Endodermal cell (in vitro differentiated cells): ENCODE results near the gene FSHR. TPM values are rescaled to one million over a fixed set of nuclear protein-coding genes. Genes with fewer than 3 reads are reported as not detected.

Experiments used
- DNase-seq: peaks from one replicate; pipeline ENCODE4 v3.0.0-alpha.2; 2017
- H3K27ac ChIP-seq: 2 replicates; pipeline ENCODE4 v1.5.1; 2013; ENCODE audit warnings: mild to moderate bottlenecking, low read depth, low read length, moderate library complexity
- H3K27me3 ChIP-seq: 2 replicates; pipeline ENCODE4 v1.6.1; 2013; ENCODE audit warnings: mild to moderate bottlenecking, low read length, moderate library complexity; ENCODE audit not compliant: insufficient read depth, control insufficient read depth, poor library complexity, severe bottlenecking
- H3K36me3 ChIP-seq: 2 replicates; pipeline ENCODE4 v1.7.0; 2013; ENCODE audit warnings: mild to moderate bottlenecking, low read length, moderate library complexity; ENCODE audit not compliant: control insufficient read depth, insufficient read depth
- H3K4me1 ChIP-seq: one replicate; pipeline ENCODE4 v1.7.0; 2013; ENCODE audit warnings: low read length; ENCODE audit not compliant: control insufficient read depth, insufficient read depth
- H3K4me3 ChIP-seq: 2 replicates; pipeline ENCODE4 v1.5.1; 2013; ENCODE audit warnings: mild to moderate bottlenecking, low read length, moderate library complexity
- H3K9ac ChIP-seq: 2 replicates; pipeline ENCODE4 v1.6.1; 2013; ENCODE audit warnings: mild to moderate bottlenecking, low read length, moderate library complexity; ENCODE audit not compliant: poor library complexity, severe bottlenecking; ENCODE audit errors: extremely low read depth
- H3K9me3 ChIP-seq: 2 replicates; pipeline ENCODE4 v1.6.1; 2013; ENCODE audit warnings: mild to moderate bottlenecking, low read length, moderate library complexity; ENCODE audit not compliant: control insufficient read depth
- H3K27ac Mint-ChIP-seq: 2 replicates; pipeline ENCODE4 v1.8.0; 2020; ENCODE audit warnings: mixed read lengths
- H3K27me3 Mint-ChIP-seq: 2 replicates; pipeline ENCODE4 v1.8.0; 2021; ENCODE audit warnings: mild to moderate bottlenecking, mixed read lengths; ENCODE audit not compliant: insufficient read depth
- H3K36me3 Mint-ChIP-seq: 2 replicates; pipeline ENCODE4 v1.8.0; 2020; ENCODE audit warnings: low read depth, mixed read lengths
- H3K4me1 Mint-ChIP-seq: 2 replicates; pipeline ENCODE4 v1.8.0; 2020; ENCODE audit warnings: mixed read lengths
- H3K4me3 Mint-ChIP-seq: 2 replicates; pipeline ENCODE4 v1.8.0; 2020; ENCODE audit warnings: mild to moderate bottlenecking, moderate library complexity, mixed read lengths
- H3K9me3 Mint-ChIP-seq: 2 replicates; pipeline ENCODE4 v1.8.0; 2020; ENCODE audit warnings: mild to moderate bottlenecking, mixed read lengths
- WGBS, 2 experiments: methylation state at CpG; one replicate each; pipeline versions ENCODE4 v1.1.5 to v1.1.7; 2013; ENCODE audit warnings: missing lambda C conversion rate in 2 of 2, mixed read lengths in 1 of 2; ENCODE audit not compliant: insufficient coverage in 1 of 2, insufficient read length in 1 of 2; 5-methylcytosine and 5-hydroxymethylcytosine counted together
- total RNA-seq, 2 donors: library from RNA; stranded (reverse); fragmentation: NEBNext Ultra II Directional in 1 of 2; extraction: Animal tissue kit (Norgen Biotek cat#: 25700) in 1 of 2; gene quantifications; 2 replicates in 1 of 2; 3 replicates in 1 of 2; pipeline ENCODE4 v1.2.1, GENCODE V29; 2021
- TF ChIP-seq, protein P1 (sequence below): fragments of 200-600 bp; sonication (generic); conservative IDR thresholded peaks from 2 replicates; pipeline ENCODE4 v1.5.0; 2021; ENCODE audit warnings: antibody characterized with exemption, mild to moderate bottlenecking

The FSHR gene
- total RNA-seq, 2 donors from 2014 or later: 4.7 to 6.5 TPM

DNA sequence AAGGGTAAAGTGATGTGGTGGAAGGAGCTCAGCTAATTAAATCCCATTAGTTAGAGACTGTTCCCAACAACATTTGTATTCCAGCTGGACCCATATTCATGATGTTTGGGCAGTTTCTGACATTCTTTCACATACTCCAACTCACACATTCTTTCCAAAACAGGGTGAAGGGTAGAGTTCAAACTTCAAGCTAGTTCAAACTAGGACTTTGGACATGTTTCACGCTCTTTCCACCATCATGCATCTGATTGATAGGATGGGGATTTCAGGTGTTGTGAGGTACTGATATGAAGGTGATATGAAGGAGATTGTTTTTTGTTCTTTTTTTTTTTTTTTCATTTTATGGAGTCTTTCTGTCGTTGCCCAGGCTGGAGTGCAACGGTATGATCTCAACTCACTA, 201.7 kb downstream of the FSHR start:
- Histone ChIP-seq H3K27ac (no peak overlapping the region), H3K27me3 (no peaks in the 10 kb centered on the region), H3K36me3 (no peaks in the 10 kb centered on the region), H3K9me3 (no peaks in the 10 kb centered on the region), H3K9ac (no peak overlapping the region), H3K4me1 (no peaks in the 10 kb centered on the region), H3K4me3 (no peak overlapping the region)
- no peaks in the 10 kb centered on the region for H3K36me3 Mint-ChIP-seq
- TF ChIP-seq, protein P1, sequence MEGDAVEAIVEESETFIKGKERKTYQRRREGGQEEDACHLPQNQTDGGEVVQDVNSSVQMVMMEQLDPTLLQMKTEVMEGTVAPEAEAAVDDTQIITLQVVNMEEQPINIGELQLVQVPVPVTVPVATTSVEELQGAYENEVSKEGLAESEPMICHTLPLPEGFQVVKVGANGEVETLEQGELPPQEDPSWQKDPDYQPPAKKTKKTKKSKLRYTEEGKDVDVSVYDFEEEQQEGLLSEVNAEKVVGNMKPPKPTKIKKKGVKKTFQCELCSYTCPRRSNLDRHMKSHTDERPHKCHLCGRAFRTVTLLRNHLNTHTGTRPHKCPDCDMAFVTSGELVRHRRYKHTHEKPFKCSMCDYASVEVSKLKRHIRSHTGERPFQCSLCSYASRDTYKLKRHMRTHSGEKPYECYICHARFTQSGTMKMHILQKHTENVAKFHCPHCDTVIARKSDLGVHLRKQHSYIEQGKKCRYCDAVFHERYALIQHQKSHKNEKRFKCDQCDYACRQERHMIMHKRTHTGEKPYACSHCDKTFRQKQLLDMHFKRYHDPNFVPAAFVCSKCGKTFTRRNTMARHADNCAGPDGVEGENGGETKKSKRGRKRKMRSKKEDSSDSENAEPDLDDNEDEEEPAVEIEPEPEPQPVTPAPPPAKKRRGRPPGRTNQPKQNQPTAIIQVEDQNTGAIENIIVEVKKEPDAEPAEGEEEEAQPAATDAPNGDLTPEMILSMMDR: no peak
- H3K4me3 Mint-ChIP-seq: no peak overlapping the region
- no peaks in the 10 kb centered on the region for H3K9me3 Mint-ChIP-seq
- 91% methylated on average over 3 of the region's 3 CpGs; no CpG with 5 or more reads in 1 of the 2 experiments for WGBS, 2 experiments
- no peak for DNase-seq
- peaks cover 7% of the 10 kb centered on the region for H3K4me1 Mint-ChIP-seq
- H3K27ac Mint-ChIP-seq: no peak overlapping the region
- no peaks in the 10 kb centered on the region for H3K27me3 Mint-ChIP-seq

DNA sequence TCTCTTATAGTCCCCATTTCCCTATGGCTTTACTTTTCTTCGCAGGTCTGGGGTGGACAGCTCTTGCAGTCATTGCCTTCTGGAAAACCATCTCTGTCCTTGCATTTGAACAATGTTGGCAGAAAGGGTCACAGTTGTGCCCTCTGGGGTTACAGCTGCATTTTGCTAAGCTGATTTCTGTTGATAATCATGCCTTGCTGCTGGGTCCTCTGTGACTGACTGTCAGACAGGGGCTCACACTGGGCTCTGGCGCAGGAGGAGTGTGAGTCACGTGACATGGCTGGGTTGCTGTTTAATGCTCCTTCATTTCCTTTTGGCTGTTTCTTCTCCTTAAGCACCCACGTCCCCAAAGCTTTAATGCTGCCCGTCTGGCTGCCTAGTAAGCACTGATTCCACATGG, 202.2 kb downstream of the FSHR start:
- TF ChIP-seq, protein P1: no peak
- no peaks in the 10 kb centered on the region for H3K36me3 Mint-ChIP-seq
- Histone ChIP-seq H3K4me3 (no peak overlapping the region), H3K36me3 (no peaks in the 10 kb centered on the region), H3K9ac (no peak overlapping the region), H3K9me3 (no peaks in the 10 kb centered on the region), H3K27ac (no peak overlapping the region), H3K4me1 (no peaks in the 10 kb centered on the region), H3K27me3 (no peaks in the 10 kb centered on the region)
- H3K4me3 Mint-ChIP-seq: no peak overlapping the region
- DNase-seq: no peak
- peak overlapping the region; percentile 18 for H3K27ac Mint-ChIP-seq
- H3K4me1 Mint-ChIP-seq: peaks cover 7% of the 10 kb centered on the region
- H3K27me3 Mint-ChIP-seq: no peaks in the 10 kb centered on the region
- H3K9me3 Mint-ChIP-seq: no peaks in the 10 kb centered on the region
- WGBS, 2 experiments: 86 to 97% methylated on average over 4 to 5 of the region's 5 CpGs

DNA sequence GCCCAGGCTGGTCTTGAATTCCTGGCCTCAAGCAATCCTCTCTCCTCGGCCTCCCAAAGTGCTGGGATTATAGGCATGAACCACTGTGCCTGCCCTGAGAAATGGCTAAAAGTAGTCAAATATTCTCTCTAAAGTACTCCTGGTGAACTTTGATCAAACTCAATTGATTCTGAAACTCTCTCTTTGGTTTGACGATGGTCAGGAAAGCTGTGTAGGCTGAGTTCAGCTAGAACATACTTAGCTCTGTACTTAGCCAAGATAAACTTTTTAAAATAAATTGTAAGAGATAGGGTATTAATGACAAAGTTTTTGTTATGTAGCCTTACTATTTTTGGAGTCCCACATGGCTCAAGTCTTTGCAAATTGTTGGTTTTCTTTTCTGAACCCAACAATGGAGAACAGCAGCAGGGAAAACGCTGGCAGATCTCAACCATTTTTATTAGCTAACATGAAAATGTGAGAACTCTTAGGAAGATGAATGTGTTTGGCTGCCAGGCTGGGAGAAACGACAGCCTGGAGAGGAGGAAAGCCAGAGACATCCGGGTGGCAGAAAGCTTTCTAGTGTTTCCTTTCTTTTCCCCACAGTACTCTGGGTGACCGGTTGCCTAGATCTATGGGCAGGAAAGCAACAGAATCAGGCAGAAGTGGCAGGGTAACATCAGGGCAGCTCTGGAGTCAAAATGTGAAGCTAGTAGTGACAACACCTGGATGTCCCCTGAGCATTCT, 205.8 kb downstream of the FSHR start:
- no peak overlapping the region for H3K27ac Mint-ChIP-seq
- DNase-seq: no peak
- Histone ChIP-seq H3K27me3 (no peaks in the 10 kb centered on the region), H3K9me3 (no peaks in the 10 kb centered on the region), H3K9ac (no peak overlapping the region), H3K4me1 (no peaks in the 10 kb centered on the region), H3K4me3 (no peak overlapping the region), H3K36me3 (no peaks in the 10 kb centered on the region), H3K27ac (no peak overlapping the region)
- H3K36me3 Mint-ChIP-seq: no peaks in the 10 kb centered on the region
- 88 to 94% methylated on average over 3 to 6 of the region's 6 CpGs for WGBS, 2 experiments
- H3K27me3 Mint-ChIP-seq: no peaks in the 10 kb centered on the region
- TF ChIP-seq, protein P1: no peak
- H3K9me3 Mint-ChIP-seq: no peaks in the 10 kb centered on the region
- H3K4me1 Mint-ChIP-seq: peaks cover 7% of the 10 kb centered on the region
- H3K4me3 Mint-ChIP-seq: no peak overlapping the region
